HAP-1 (cell line): Measurements from ENCODE around the gene PTPRD.
A peak's percentile ranks its signal among the peaks of the same experiment; 100 is the strongest.

Experiments
- DNase-seq, 2 experiments: peaks; one replicate each; pipeline ENCODE4 v3.0.0-alpha.2; 2016 to 2020; ENCODE audit warnings: low spot score in 2 of 2
- H3K27me3 ChIP-seq: fragments of 250-450 bp; sonication (Bioruptor Pico); 2 replicates; pipeline ENCODE4 v1.5.1; 2020; ENCODE audit warnings: low read depth, mild to moderate bottlenecking, moderate library complexity
- H3K36me3 ChIP-seq: fragments of 250-450 bp; sonication (Bioruptor Pico); replicated peaks from 2 replicates; pipeline ENCODE4 v1.5.1; 2020; ENCODE audit warnings: mild to moderate bottlenecking
- H3K4me1 ChIP-seq: fragments of 250-450 bp; sonication (Bioruptor Pico); 2 replicates; pipeline ENCODE4 v1.5.1; 2020; ENCODE audit warnings: mild to moderate bottlenecking
- H3K4me3 ChIP-seq: fragments of 250-450 bp; sonication (Bioruptor Pico); 2 replicates; pipeline ENCODE4 v1.5.1; 2020; ENCODE audit warnings: mild to moderate bottlenecking, moderate library complexity
- H3K9me3 ChIP-seq: fragments of 250-450 bp; sonication (Bioruptor Pico); 2 replicates; pipeline ENCODE4 v1.5.1; 2020; ENCODE audit warnings: mild to moderate bottlenecking, moderate library complexity
- in situ Hi-C: fragments of 300-500 bp; cut with MboI; formaldehyde crosslinking; loops from 3 replicates; pipeline ENCODE4 v1.14.3; 2020; ENCODE audit warnings: low sequenced_read_pairs, inconsistent platforms, mixed read lengths

Gene PTPRD

DNA sequence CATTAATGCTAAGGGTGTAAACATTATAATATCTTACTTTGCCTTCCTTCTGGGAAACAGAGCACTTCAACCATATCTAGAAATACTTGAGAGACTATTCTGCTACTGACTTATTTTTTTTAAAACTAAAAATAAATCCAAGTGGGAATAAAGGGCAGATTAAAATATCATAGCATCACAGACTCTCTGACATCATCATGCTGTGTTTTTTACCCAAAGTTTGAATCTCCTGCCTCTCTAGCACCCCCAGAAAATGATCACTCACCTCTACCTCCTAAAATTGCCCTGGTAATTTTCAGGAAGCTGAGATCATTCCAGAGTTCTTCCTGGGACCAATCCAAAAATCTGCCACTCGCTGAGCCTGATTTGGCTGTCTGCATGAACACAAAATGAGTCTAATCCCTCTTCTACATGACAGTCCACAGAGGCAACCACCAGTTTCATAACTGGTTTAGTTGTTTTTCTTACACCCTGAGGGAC, 1999.4 kb downstream of the PTPRD start:
- DNase-seq: peak in 1 of 2 experiments; percentile 20
- no peaks in the 10 kb centered on the region for H3K9me3 ChIP-seq
- H3K36me3 ChIP-seq: no peaks in the 10 kb centered on the region
- no peak overlapping the region for H3K4me3 ChIP-seq
- no peaks in the 10 kb centered on the region for H3K27me3 ChIP-seq
- peaks cover 7% of the 10 kb centered on the region for H3K4me1 ChIP-seq
- in situ Hi-C loops: no loop called here

DNA sequence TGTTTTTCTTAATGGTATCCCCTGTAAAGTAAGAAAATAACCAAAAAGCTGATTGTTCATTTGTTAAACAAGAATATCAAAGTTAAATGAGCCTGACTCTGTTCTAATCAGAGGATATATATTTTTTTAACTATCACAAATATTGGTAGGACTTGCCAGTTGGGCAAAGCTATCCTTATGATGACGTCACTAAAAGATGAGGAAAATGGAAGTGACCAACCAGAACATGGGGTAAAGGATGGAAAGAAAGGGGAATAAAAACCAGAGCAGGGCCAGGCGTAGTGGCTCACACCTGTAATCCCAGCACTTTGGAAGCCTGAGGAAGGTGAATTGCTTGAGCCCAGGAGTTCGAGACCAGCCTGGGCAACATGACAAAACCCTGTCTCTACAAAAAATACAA, 2001.6 kb downstream of the PTPRD start:
- Histone ChIP-seq H3K9me3 (no peaks in the 10 kb centered on the region), H3K4me3 (no peak overlapping the region), H3K4me1 (peaks cover 7% of the 10 kb centered on the region), H3K36me3 (no peaks in the 10 kb centered on the region), H3K27me3 (no peaks in the 10 kb centered on the region)
- no peak for DNase-seq
- in situ Hi-C loops: no loop called here

DNA sequence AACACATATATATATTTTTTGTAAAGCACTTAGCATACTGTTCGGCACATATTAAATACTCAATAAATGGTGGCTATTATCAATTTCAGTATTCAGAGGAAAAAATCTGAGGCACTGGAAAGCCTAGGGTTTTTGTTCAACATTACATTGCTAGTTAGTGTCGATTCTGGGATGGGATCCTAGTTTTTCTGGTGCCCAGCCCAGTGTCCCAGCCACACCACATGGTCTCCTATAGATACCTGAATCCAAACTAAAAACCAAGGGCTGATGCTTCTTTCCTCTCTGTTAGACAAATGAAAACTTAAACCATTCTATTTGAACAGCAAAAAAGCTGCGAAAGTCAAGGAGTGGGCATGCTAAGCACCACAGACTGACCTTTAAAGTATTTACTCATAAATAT, 2002.5 kb downstream of the PTPRD start:
- no peak for DNase-seq
- no peaks in the 10 kb centered on the region for H3K9me3 ChIP-seq
- in situ Hi-C loops: no loop called here
- H3K36me3 ChIP-seq: no peaks in the 10 kb centered on the region
- peaks cover 7% of the 10 kb centered on the region for H3K4me1 ChIP-seq
- no peaks in the 10 kb centered on the region for H3K27me3 ChIP-seq
- H3K4me3 ChIP-seq: no peak overlapping the region

DNA sequence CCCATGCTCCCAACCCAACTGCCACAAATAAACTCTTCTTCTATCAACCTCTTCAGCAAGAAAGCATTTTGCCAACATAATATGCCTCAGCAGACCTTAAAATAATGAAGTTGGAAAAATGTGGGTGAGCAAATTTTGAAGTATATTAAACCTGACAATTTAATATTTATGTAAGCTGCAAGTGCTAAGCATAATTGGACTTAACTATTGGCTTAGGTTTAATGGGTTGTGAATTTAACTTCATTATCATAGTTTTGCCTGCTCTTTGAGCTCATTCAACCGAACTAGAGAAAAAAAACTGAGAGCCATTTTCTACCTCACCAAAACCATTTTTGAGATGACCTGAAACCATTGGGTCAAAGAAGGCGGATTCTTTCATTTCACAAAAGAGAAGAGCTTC, 2007.7 kb downstream of the PTPRD start:
- in situ Hi-C loops: no loop called here
- no peaks in the 10 kb centered on the region for H3K36me3 ChIP-seq
- H3K27me3 ChIP-seq: no peaks in the 10 kb centered on the region
- H3K9me3 ChIP-seq: no peaks in the 10 kb centered on the region
- H3K4me3 ChIP-seq: no peak overlapping the region
- DNase-seq: no peak
- H3K4me1 ChIP-seq: no peaks in the 10 kb centered on the region; the same call in 1 of the 2 replicates

DNA sequence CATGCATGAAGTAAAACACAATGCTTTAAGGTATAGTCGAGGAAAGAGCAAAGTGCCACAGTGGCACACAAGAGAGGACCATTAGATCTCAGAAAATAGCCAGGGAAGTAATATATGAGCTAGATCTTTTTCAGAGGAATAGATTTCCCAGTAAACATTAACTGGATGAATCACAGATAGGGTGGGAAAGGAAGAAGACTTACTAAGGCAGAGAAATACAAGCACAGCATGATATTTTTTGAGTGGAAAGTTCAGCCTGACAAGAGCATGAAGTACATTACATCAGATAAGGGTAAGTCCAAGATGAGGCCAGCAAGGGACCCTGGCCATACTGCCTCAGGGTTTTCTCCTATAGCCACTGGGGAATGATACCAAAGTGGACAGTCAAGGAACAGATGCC, 2008.6 kb downstream of the PTPRD start:
- DNase-seq: no peak
- H3K4me3 ChIP-seq: no peak overlapping the region
- H3K36me3 ChIP-seq: no peaks in the 10 kb centered on the region
- H3K9me3 ChIP-seq: no peaks in the 10 kb centered on the region
- in situ Hi-C loops: no loop called here
- no peaks in the 10 kb centered on the region; the same call in 1 of the 2 replicates for H3K4me1 ChIP-seq
- H3K27me3 ChIP-seq: no peaks in the 10 kb centered on the region

DNA sequence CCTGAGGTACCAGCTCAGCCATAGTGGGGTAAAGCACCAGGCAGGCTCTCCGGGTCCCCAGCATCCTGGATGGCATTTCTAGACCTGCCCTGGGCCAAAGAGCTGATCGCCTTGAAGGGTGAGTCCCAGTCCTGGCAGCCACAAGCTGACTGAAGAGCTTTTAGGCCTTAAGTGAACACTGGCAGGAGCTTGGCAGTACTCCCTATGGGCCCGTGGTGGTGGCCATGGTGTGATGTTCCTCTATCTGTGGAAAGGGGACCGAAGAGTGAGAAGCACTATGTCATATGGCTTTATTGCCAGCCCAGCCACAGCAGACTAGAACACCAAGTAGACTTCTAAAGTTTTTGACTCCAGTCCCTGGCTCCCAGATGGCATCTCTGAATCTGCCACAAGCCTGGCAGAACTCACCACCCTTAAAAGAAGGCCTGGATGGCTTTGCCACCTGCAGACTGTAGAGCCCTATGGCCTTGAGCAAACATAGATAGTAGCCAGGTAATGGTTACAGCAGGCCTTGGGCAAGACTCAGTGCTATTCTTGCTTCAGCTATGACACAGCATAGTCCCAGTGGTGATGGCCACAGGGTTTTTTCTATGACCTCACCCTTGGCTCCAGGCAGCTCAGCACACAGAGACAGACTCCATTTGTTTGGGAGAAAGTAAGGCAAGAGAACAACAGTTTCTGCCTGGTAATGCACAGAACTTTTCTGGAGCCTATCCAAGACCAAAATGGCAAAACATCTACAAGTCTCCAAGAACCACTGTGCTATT, 2011.7 kb downstream of the PTPRD start:
- Histone ChIP-seq H3K36me3 (no peaks in the 10 kb centered on the region), H3K4me3 (no peak overlapping the region), H3K27me3 (no peaks in the 10 kb centered on the region), H3K9me3 (no peaks in the 10 kb centered on the region), H3K4me1 (no peaks in the 10 kb centered on the region; the same call in 1 of the 2 replicates)
- no peak for DNase-seq
- in situ Hi-C loops: no loop called here

DNA sequence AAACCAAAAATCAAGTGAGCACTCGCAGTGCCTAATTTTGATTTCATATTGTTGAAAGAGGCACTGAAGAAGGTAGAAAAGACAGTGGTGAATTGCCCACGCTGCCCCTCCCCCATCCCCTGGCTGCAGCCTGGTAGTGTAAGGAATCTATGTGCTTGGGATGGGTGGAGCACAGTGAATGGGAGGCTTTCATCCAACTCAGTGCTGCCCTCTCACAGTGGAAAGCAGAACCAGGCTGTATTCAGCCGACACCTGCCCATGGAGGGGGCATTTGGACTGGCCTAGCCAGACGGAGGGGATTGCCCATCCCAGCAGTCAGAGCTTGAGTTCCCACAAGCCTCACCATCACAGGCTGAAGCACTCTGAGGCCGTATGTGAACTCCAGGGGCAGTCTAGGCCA, 2012.9 kb downstream of the PTPRD start:
- Histone ChIP-seq H3K4me1 (no peaks in the 10 kb centered on the region; the same call in 1 of the 2 replicates), H3K36me3 (no peaks in the 10 kb centered on the region), H3K9me3 (no peaks in the 10 kb centered on the region), H3K27me3 (no peaks in the 10 kb centered on the region), H3K4me3 (no peak overlapping the region)
- in situ Hi-C loops: no loop called here
- peak in 1 of 2 experiments; percentile 25 for DNase-seq

DNA sequence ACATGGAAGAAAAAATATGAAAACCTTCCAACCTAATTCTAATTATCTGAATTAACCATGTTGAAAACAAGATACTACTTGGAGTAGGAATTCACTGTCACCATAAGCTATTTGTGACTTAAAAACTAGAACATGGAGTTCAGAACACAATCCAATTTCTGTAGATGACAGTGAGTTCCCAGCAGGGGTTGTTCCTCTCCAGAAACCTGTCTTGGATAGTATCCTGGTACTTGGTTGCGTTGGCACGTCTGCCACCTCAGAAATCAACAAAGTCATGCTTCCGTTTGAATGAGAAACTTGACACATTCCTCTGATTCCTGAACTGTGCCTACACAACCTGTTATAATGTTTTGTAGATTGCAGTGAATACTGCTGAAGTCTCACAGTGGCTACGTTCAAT, 2023.3 kb downstream of the PTPRD start:
- Histone ChIP-seq H3K27me3 (no peaks in the 10 kb centered on the region), H3K4me3 (no peak overlapping the region), H3K36me3 (no peaks in the 10 kb centered on the region), H3K4me1 (no peaks in the 10 kb centered on the region), H3K9me3 (no peaks in the 10 kb centered on the region)
- in situ Hi-C loops: no loop called here
- DNase-seq: no peak

DNA sequence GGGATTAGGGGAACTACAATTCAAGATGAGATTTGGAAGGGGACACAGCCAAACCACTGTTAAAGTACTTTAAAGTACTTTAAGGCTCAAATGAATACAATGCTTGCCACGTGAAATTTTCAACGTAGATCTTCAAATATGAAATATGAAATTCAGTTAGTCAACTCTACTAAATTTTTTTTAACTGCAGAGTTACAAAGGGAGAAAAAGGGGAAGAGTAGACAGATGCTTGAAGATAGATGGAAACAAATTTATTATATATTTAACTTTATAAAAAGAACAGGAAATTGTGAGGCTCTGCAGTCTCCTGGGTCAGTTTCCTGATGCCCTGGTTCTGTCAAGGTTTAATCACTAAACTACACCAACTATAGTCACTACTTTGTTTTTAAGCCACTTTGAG, 2027.8 kb downstream of the PTPRD start:
- in situ Hi-C loops: no loop called here

DNA sequence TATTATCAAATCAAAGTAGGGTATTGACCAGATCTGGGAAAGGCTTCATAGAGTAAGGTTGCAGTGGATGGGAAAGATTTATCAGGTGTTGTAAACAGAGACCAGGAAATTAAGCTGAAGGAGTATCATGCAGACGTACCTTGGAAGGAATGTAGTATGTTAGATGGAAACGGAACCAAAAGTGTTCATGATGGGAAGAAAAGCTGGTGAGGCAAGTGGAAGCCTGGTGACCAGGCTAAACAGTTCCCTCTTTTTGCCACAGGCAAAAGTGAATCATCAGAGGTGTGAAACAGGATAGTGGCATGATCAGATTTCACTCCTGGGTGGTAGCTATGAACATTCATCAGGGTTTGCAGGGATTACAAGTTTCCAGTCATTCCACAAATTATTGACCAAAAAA, 2033.1 kb downstream of the PTPRD start:
- H3K27me3 ChIP-seq: no peaks in the 10 kb centered on the region
- H3K9me3 ChIP-seq: no peaks in the 10 kb centered on the region
- H3K36me3 ChIP-seq: no peaks in the 10 kb centered on the region
- in situ Hi-C loops: no loop called here
- no peak for DNase-seq
- peaks cover 23% of the 10 kb centered on the region for H3K4me1 ChIP-seq
- no peak overlapping the region for H3K4me3 ChIP-seq

More for the DNA sequence above, 2027.8 kb downstream of the PTPRD start:
- no peaks in the 10 kb centered on the region for H3K9me3 ChIP-seq
- H3K4me3 ChIP-seq: no peak overlapping the region
- H3K36me3 ChIP-seq: no peaks in the 10 kb centered on the region
- no peak for DNase-seq
- no peaks in the 10 kb centered on the region for H3K27me3 ChIP-seq
- no peaks in the 10 kb centered on the region for H3K4me1 ChIP-seq

DNA sequence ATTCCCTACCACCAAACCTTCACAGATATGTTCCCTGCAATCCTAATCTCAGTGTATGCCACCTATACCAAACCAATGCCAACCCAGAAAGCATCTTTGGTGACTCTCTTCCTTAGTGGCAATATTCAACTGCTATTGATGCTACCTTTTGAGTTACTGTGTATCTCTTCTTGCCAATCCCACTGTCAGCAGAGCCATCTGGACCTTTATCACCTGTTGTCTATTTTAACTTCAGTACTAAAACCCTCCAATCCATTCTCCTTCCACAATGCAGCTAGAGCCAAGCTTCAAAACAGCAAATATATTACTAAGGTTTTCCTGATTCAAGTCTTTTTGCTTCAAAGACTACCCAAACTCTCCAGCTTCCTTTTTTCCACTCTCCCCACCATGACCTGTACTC, 2036.1 kb downstream of the PTPRD start:
- no peak for DNase-seq
- H3K9me3 ChIP-seq: no peaks in the 10 kb centered on the region
- in situ Hi-C loops: no loop called here
- peaks cover 23% of the 10 kb centered on the region for H3K4me1 ChIP-seq
- H3K36me3 ChIP-seq: no peaks in the 10 kb centered on the region
- H3K27me3 ChIP-seq: no peaks in the 10 kb centered on the region
- H3K4me3 ChIP-seq: no peak overlapping the region

DNA sequence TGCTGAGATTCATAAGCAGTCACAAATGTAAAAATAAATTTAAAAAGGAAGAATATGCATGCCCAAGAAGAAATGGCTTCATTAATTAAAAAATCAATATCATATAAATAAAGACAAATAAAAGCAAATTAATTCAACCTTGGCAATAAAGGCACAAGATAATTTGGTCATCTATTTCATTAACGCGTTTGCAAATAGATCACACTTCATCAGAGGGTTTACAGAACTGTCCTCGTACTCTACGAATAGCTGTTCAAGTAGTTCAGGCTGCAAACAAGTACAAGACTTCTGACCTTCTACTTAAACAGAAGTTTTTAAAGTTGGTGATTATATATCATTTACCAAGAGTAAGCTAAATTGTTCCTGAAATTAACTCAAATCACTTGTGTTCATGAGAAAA, 2038.0 kb downstream of the PTPRD start:
- Histone ChIP-seq H3K36me3 (no peaks in the 10 kb centered on the region), H3K4me3 (no peak overlapping the region), H3K4me1 (peaks cover 23% of the 10 kb centered on the region), H3K9me3 (no peaks in the 10 kb centered on the region), H3K27me3 (no peaks in the 10 kb centered on the region)
- in situ Hi-C loops: no loop called here
- DNase-seq: no peak

DNA sequence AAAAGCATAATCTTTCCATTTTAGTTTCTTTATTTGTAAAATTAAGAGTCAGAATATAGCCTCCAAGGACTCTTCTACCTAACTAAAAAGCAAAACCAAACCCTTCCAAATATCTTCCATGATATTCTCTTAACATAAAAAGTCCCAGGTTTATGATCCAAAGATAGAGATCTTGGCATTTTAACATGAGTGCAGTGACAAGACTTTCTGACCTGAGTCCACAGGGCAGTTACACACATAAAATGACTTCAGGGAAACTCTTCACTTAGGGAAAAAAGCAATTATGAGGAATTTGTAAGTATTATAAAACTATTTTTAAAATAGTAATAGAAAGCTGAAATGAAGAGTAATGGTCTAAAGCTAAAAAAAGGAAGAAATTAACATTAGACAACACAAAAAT, 2040.6 kb downstream of the PTPRD start:
- H3K4me1 ChIP-seq: peaks cover 13% of the 10 kb centered on the region; the same call in 1 of the 2 replicates
- in situ Hi-C loops: no loop called here
- H3K4me3 ChIP-seq: no peak overlapping the region
- DNase-seq: no peak
- H3K27me3 ChIP-seq: no peaks in the 10 kb centered on the region
- H3K9me3 ChIP-seq: no peaks in the 10 kb centered on the region
- H3K36me3 ChIP-seq: no peaks in the 10 kb centered on the region

DNA sequence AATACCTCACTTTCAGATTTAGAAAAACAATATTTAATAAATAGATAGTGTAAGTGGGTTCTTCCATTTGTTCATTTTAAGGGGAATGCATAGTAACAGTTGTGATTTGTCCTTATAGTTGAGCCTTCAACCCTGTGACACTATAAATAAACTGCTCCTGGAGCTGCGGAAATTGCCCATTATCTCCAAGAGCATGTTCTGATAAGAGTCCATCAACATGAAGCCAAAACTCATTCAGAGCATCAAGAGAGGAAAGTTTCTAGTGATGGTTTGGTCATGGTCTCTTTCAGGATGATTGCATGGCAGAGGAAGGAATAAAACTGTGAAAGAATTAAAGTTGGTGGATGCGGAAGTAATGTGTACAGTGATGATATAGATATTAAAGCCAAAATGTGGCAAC, 2041.2 kb downstream of the PTPRD start:
- Histone ChIP-seq H3K27me3 (no peaks in the 10 kb centered on the region), H3K4me1 (peaks cover 13% of the 10 kb centered on the region; the same call in 1 of the 2 replicates), H3K9me3 (no peaks in the 10 kb centered on the region), H3K4me3 (no peak overlapping the region), H3K36me3 (no peaks in the 10 kb centered on the region)
- no peak for DNase-seq
- in situ Hi-C loops: no loop called here
